K562 (cell line): ENCODE data around the gene GPX7. TPM values are rescaled to one million over a fixed set of nuclear protein-coding genes. Genes with fewer than 3 reads are reported as not detected.

Source experiments
- ATAC-seq: fragments of 200-7000 bp; cut with Tn5 transposase; 3 replicates; pipeline ENCODE4 v1.9.1; 2020; ENCODE audit warnings: moderate library complexity
- BruUV-seq: library from RNA; stranded (reverse); fragments of 400-500 nt; replicated peaks from 2 replicates; lab custom pipeline; 2021; lab: Mats Ljungman, UMichigan
- CTCF ChIA-PET: fragments of 300-600 bp; formaldehyde crosslinking; extraction: SDS; loops from one replicate; lab custom pipeline; 2021; ENCODE audit warnings: low intra/inter-chr PET ratio; lab: Yijun Ruan, JAX
- POLR2A ChIA-PET: fragments of 300-600, 350-650 bp; sonication (Branson Sonifier 250); formaldehyde crosslinking; extraction: SDS; loops from one replicate; lab custom pipeline; 2021; ENCODE audit warnings: antibody characterized with exemption, inconsistent platforms; lab: Yijun Ruan, JAX
- DNase-seq, 4 experiments: peaks; one replicate each; pipeline versions ENCODE4 v3.0.0 to v3.0.0-alpha.2; 2011 to 2018; ENCODE audit warnings: low spot score in 3 of 4, mixed read lengths in 3 of 4; ENCODE audit errors: extremely low read depth in 1 of 4
- FAIRE-seq: peaks from 2 replicates; lab custom pipeline; 2011; peaks lifted over from hg19 to GRCh38; lab: Jason Lieb, UNC
- H2AFZ ChIP-seq: 2 replicates; pipeline ENCODE4 v1.6.0; 2011; ENCODE audit warnings: low read depth, low read length, control low read depth, inconsistent platforms
- H3K27ac ChIP-seq: fragments of 200-600 bp; 3 replicates; pipeline ENCODE4 v1.8.0; 2011; ENCODE audit warnings: low read depth, mild to moderate bottlenecking, control low read depth, inconsistent platforms, low read length, moderate library complexity, mixed read lengths; ENCODE audit errors: extremely low read depth
- H3K27me3 ChIP-seq, 2 experiments: fragments of 300-600 bp in 1 of 2; 2 replicates in 1 of 2; 3 replicates in 1 of 2; pipeline versions ENCODE4 v1.6.0 to v1.8.0; 2011; ENCODE audit warnings: inconsistent platforms in 2 of 2, low read length in 2 of 2, mild to moderate bottlenecking in 1 of 2, mixed read lengths in 1 of 2, moderate library complexity in 1 of 2; ENCODE audit not compliant: control insufficient read depth in 2 of 2, insufficient read depth in 2 of 2
- H3K36me3 ChIP-seq: fragments of 300-600 bp; 3 replicates; pipeline ENCODE4 v1.8.0; 2011; ENCODE audit warnings: mild to moderate bottlenecking, low read length, inconsistent platforms; ENCODE audit not compliant: control insufficient read depth, insufficient read depth
- H3K4me1 ChIP-seq, 2 experiments: fragments of 200-600 bp in 1 of 2; replicated peaks in 1 of 2; 2 replicates in 1 of 2; 3 replicates in 1 of 2; pipeline versions ENCODE4 v1.5.1 to v1.8.0; 2011; ENCODE audit warnings: inconsistent platforms in 2 of 2, low read length in 2 of 2, mild to moderate bottlenecking in 1 of 2, mixed read lengths in 1 of 2, moderate library complexity in 1 of 2; ENCODE audit not compliant: control insufficient read depth in 2 of 2, insufficient read depth in 2 of 2
- H3K4me2 ChIP-seq: 2 replicates; pipeline ENCODE4 v1.6.1; 2011; ENCODE audit warnings: low read length, control low read depth, inconsistent platforms, mixed read lengths; ENCODE audit not compliant: insufficient read depth
- H3K4me3 ChIP-seq: fragments of 200-600 bp; sonication (generic), shearing (Covaris generic); 2 replicates; pipeline ENCODE4 v1.5.1; 2016; ENCODE audit warnings: control low read depth, inconsistent platforms
- H3K79me2 ChIP-seq: fragments of 200-600 bp; 3 replicates; pipeline ENCODE4 v1.8.0; 2011; ENCODE audit warnings: low read length, inconsistent platforms; ENCODE audit not compliant: control insufficient read depth, insufficient read depth
- H3K9ac ChIP-seq, 2 experiments: 2 replicates each; pipeline versions ENCODE4 v1.6.0 to v1.6.1; 2011; ENCODE audit warnings: low read depth in 2 of 2, low read length in 2 of 2, control low read depth in 1 of 2, inconsistent platforms in 1 of 2, mild to moderate bottlenecking in 1 of 2, mixed read lengths in 1 of 2; ENCODE audit not compliant: insufficient read depth in 1 of 2
- H3K9me1 ChIP-seq: one replicate; pipeline ENCODE4 v1.6.0; 2011; ENCODE audit warnings: inconsistent platforms, mild to moderate bottlenecking, low read length, moderate library complexity; ENCODE audit not compliant: control insufficient read depth, insufficient read depth
- H3K9me3 ChIP-seq: replicated peaks from 2 replicates; pipeline ENCODE4 v1.5.1; 2011; ENCODE audit warnings: low read depth, low read length, inconsistent platforms; ENCODE audit not compliant: control insufficient read depth, insufficient read depth
- H4K20me1 ChIP-seq: replicated peaks from 2 replicates; pipeline ENCODE4 v1.6.1; 2011; ENCODE audit warnings: low read length, inconsistent platforms, mixed read lengths; ENCODE audit not compliant: control insufficient read depth, insufficient read depth
- BHLHE40 ChIP-seq: IDR thresholded peaks from 2 replicates; pipeline ENCODE4 v1.6.1; 2011; ENCODE audit warnings: low read length, improper control_type of control experiment
- ETV6 ChIP-seq, 3 experiments: fragments of 150-350 bp in 1 of 3; sonication (generic) in 1 of 3; formaldehyde crosslinking in 1 of 3; IDR thresholded peaks; 2 replicates each; pipeline versions ENCODE4 v1.6.1 to v1.8.0; 2014 to 2022; ENCODE audit warnings: borderline replicate concordance in 2 of 3, low read depth in 2 of 3, antibody characterized with exemption in 1 of 3, low read length in 1 of 3, mild to moderate bottlenecking in 1 of 3, missing genetic modification reagents in 1 of 3
- KDM2B ChIP-seq: fragments of 250-450 bp; sonication (Bioruptor Pico); IDR thresholded peaks from 2 replicates; pipeline ENCODE4 v1.8.0; 2021; ENCODE audit warnings: mild to moderate bottlenecking, moderate library complexity
- KLF6 ChIP-seq: fragments of 250-450 bp; sonication (Bioruptor Pico); IDR thresholded peaks from 2 replicates; pipeline ENCODE4 v1.4.0; 2020; ENCODE audit warnings: mild to moderate bottlenecking, moderate library complexity, borderline replicate concordance
- PCBP1 ChIP-seq: fragments of 200-400 bp; formaldehyde crosslinking; IDR thresholded peaks from 2 replicates; pipeline ENCODE4 v1.6.1; 2018; ENCODE audit warnings: mild to moderate bottlenecking, low read depth, low read length; ENCODE audit not compliant: poor library complexity, severe bottlenecking
- ZKSCAN8 ChIP-seq: fragments of 200-800 bp; sonication (Bioruptor generic); IDR thresholded peaks from 2 replicates; pipeline ENCODE4 v1.6.1; 2016; ENCODE audit warnings: missing genetic modification characterization, missing compliant biosample characterization
- WGBS: fragments of 100-300 bp; shearing (Covaris generic); methylation state at CpG from one replicate; pipeline ENCODE4 v1.1.6; 2016; ENCODE audit warnings: low coverage, mixed read lengths; ENCODE audit not compliant: insufficient coverage; ENCODE audit errors: missing lambda C conversion rate; 5-methylcytosine and 5-hydroxymethylcytosine counted together
- in situ Hi-C: fragments of 300-500 bp; cut with MboI; formaldehyde crosslinking; loops from 4 replicates; pipeline ENCODE4 v1.15.0; 2018; ENCODE audit warnings: inconsistent platforms, mixed read lengths
- intact Hi-C: fragments of 100-400 bp; cut with micrococcal nuclease; formaldehyde crosslinking; loops from 2 replicates; pipeline ENCODE4 v1.14.2; 2022
- polyA plus RNA-seq, 8 experiments: library from polyadenylated mRNA; depleted of rRNA in 4 of 8; stranded (reverse) in 5 of 8; unstranded in 3 of 8; fragments of >200 nt; fragmentation: Nextera tagmentation in 2 of 8; fragmentation: Illumina TruSeq in 1 of 8; extraction: Ambion mirVana in 2 of 8; extraction: Trizol in 1 of 8; gene quantifications; 2 replicates each; pipeline versions ENCODE4 v1.2.1 to v1.2.3, GENCODE V29; 2011 to 2014; ENCODE audit warnings: inconsistent platforms in 1 of 8, missing spikeins in 1 of 8
- total RNA-seq, 7 experiments: library from RNA; depleted of rRNA in 6 of 7; stranded (reverse); fragments of >200 nt in 6 of 7; fragmentation: Illumina TruSeq in 2 of 7; extraction: Trizol in 2 of 7; gene quantifications; 2 replicates each; pipeline versions ENCODE4 v1.2.1 to v1.2.3, GENCODE V29; 2011 to 2021; ENCODE audit warnings: low replicate concordance in 1 of 7

GPX7 gene
- total and polyA plus RNA-seq, 9 of the 15 experiments (the other 6 are each of a cell fraction or from before 2014, with no cell fraction given), result 0.08 TPM; not detected in 8

DNA sequence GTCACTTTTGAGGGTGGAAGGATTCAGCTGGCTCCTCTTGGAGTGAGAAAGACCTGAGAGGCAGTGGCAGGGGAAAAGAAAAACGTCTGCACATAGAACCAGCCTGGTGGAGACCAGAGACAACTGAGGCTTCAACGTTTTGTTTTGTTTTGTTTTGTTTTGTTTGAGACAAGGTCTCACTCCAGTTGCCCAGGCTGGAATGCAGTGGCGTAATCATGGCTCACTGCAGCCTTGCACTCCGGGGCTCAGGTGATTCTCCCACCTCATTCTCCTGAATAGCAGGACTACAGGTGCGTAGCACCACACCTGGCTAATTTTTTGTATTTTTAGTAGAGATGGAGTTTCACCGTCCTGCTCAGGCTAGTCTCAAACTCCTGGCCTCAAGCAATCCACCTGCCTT, 43.1 kb downstream of the GPX7 start (continued):
- TF ChIP-seq KLF6 (CRISPR knock-in tag) (no peak), PCBP1 (no peak), ETV6 (IDR thresholded peaks at IDR 0.05; ENCODE audit: borderline replicate concordance in 1 of 2, low read depth in 2 of 2, low read length in 1 of 2) (no peak), ETV6 (CRISPR knock-in tag; IDR thresholded peaks at IDR 0.05; ENCODE audit: borderline replicate concordance) (no peak), KDM2B (no peak)

GRCh38 chr1:52651904-52652303, 49.7 kb downstream of the GPX7 start:
- Histone ChIP-seq H3K27me3 (no peaks in the 10 kb centered on the region), H4K20me1 (no peaks in the 10 kb centered on the region), H3K9me1 (no peaks in the 10 kb centered on the region), H3K36me3 (no peaks in the 10 kb centered on the region), H3K4me3 (no peak overlapping the region), H3K4me2 (no peak overlapping the region), H3K27ac (no peak overlapping the region), H3K4me1 (no peaks in the 10 kb centered on the region), H3K9me3 (no peaks in the 10 kb centered on the region), H3K9ac (no peak overlapping the region), H2AFZ (peak overlapping the region; percentile 43), H3K79me2 (no peaks in the 10 kb centered on the region)
- in situ Hi-C loops, result no loop called here
- ChIA-PET CTCF (no interaction called here), POLR2A (interaction anchor here (1.5 to 2.0 kb wide), 2 partner anchors 8 to 17 kb away, joined by 5 read pairs; no protein-coding TSS in a partner anchor)
- ATAC-seq, result no peak; the same call in 2 of the 3 replicates
- FAIRE-seq, result no peak
- intact Hi-C loops, result no loop called here
- no TSS peak for BruUV-seq
- WGBS, result 17% methylated on average over 1 of the region's 1 CpG
- DNase-seq, result no peak
- TF ChIP-seq BHLHE40, result 0 out of 2 replicates have a peak, but pooled peaks have one; percentile 10
- no peak for TF ChIP-seq ZKSCAN8 (CRISPR knock-in tag)
- TF ChIP-seq, all 486 proteins: peak for 1
